Activated CD8-positive, alpha-beta memory T cell treated with anti-CD3 and anti-CD28 coated beads, Interleukin-2, amount 50 U/mL, for 24 hours (primary cell): ENCODE data around the gene BAZ1B.
A peak's percentile ranks its signal among the peaks of the same experiment; 100 is the strongest.
"Not testable (repeated sequence)": the region's sequence is repeated elsewhere in the genome, so short reads cannot be mapped to it uniquely, and the experiment has no call there.

Experiments
- DNase-seq: peaks from one replicate; pipeline ENCODE4 v3.0.0-alpha.2; 2020; ENCODE audit errors: extremely low read depth

The BAZ1B gene

GRCh38 chr7:73427902-73428787 lies 93.9 kb downstream of the BAZ1B start:
- DNase-seq = no peak

GRCh38 chr7:73426016-73426415 lies 96.1 kb downstream of the BAZ1B start:
- DNase-seq = no peak

GRCh38 chr7:73425356-73425983 lies 96.6 kb downstream of the BAZ1B start:
- no peak for DNase-seq

GRCh38 chr7:73424489-73424885 lies 97.6 kb downstream of the BAZ1B start:
- no peak for DNase-seq

- no peak for DNase-seq
Observed at GRCh38 chr7:73423519-73424488, 98.3 kb downstream of the BAZ1B start.

GRCh38 chr7:73420610-73421009 lies 101.5 kb downstream of the BAZ1B start:
- DNase-seq = not testable (repeated sequence)

- not testable (repeated sequence) for DNase-seq
Observed at GRCh38 chr7:73420016-73420415, 102.1 kb downstream of the BAZ1B start.

- DNase-seq = no peak
Observed at GRCh38 chr7:73418113-73418703, 103.9 kb downstream of the BAZ1B start.

- not testable (repeated sequence) for DNase-seq
Observed at GRCh38 chr7:73410541-73411131, 111.5 kb downstream of the BAZ1B start.

- not testable (repeated sequence) for DNase-seq
Observed at GRCh38 chr7:73404860-73405259, 117.2 kb downstream of the BAZ1B start.

GRCh38 chr7:73399185-73400050 lies 122.7 kb downstream of the BAZ1B start:
- peak; percentile 58 for DNase-seq

- DNase-seq = no peak
Observed at GRCh38 chr7:73397521-73398281, 124.4 kb downstream of the BAZ1B start.

GRCh38 chr7:73395538-73396503 lies 126.3 kb downstream of the BAZ1B start:
- no peak for DNase-seq

GRCh38 chr7:73394422-73394821 lies 127.7 kb downstream of the BAZ1B start:
- no peak for DNase-seq

GRCh38 chr7:73391396-73391795 lies 130.7 kb downstream of the BAZ1B start:
- DNase-seq = no peak
